Upper lobe of left lung (tissue), 4 donors: ENCODE data around the gene CRHR2.

ENCODE experiments used
- CTCF ChIP-seq, 6 experiments: fragments of 450-650 bp in 4 of 6; fragments of 200-600 bp in 2 of 6; sonication (generic) in 2 of 6; IDR thresholded peaks; one replicate each; pipeline ENCODE4 v1.5.1; 2016 to 2019; ENCODE audit warnings: antibody characterized with exemption in 6 of 6
- POLR2AphosphoS5 ChIP-seq, 2 donors: sonication (generic); formaldehyde crosslinking; IDR thresholded peaks; one replicate each; pipeline ENCODE4 v1.5.1; 2017; ENCODE audit warnings: antibody characterized with exemption in 2 of 2

GRCh38 chr7:30683816-30684215 lies 1.6 kb upstream of the CRHR2 start:
- TF ChIP-seq CTCF (IDR thresholded peaks at IDR 0.05) (no peak), POLR2AphosphoS5 (IDR thresholded peaks at IDR 0.05) (no peak)
